Body of pancreas (tissue), 4 donors: ENCODE data around the gene CLSTN1.
A peak's percentile ranks its signal among the peaks of the same experiment; 100 is the strongest.

ENCODE experiments used
- POLR2A ChIP-seq, 3 donors: fragments of 450-650 bp; IDR thresholded peaks; one replicate each; pipeline ENCODE4 v1.6.1; 2016; ENCODE audit warnings: antibody characterized with exemption in 3 of 3, mild to moderate bottlenecking in 2 of 3
- TF ChIP-seq, protein P1 (sequence below), 7 experiments: fragments of 450-650 bp in 4 of 7; fragments of 200-600 bp in 3 of 7; sonication (generic) in 3 of 7; IDR thresholded peaks; one replicate each; pipeline ENCODE4 v1.5.1; 2016 to 2019; ENCODE audit warnings: antibody characterized with exemption in 7 of 7

DNA sequence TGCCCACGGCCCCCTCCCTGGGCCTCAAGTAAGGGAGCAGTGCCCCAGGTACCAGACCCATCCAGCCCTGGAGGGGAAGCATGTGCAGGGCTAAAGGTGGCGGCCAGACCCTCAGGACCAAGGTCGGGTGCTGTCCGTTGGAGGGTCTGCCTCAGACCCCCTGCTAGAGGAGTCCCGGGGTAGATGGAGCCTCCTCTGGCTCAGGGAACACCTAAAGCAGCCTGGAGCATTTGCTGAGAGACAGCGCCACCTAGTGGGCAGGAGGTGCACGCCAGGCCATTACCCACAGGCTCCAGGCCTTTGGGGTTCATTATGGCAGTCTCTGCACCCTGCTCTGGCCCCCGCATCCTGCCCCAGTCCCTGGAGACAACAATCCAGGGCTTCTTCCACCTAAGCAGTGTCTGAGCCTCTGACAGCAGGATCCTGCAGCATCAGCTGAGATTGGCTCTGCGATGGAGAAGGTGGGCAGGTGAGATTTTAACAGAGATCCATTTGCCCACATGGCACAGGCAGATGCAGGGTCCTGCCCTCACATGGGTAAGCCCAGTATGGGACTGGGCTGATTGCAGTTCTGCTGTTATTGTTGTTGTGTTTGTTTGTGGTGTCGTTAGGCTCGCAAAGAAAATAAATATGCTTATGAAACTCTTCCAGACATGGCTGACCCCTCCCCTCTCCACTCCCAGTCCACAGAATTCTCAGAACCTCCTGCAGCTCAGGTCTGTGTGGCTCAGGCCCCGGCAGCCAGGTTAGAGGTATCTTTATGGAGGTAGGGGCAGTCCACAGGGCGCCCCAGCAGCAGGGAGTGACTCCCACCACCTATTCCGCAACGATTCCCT, 43.9 kb upstream of the CLSTN1 start:
- TF ChIP-seq, protein P1, sequence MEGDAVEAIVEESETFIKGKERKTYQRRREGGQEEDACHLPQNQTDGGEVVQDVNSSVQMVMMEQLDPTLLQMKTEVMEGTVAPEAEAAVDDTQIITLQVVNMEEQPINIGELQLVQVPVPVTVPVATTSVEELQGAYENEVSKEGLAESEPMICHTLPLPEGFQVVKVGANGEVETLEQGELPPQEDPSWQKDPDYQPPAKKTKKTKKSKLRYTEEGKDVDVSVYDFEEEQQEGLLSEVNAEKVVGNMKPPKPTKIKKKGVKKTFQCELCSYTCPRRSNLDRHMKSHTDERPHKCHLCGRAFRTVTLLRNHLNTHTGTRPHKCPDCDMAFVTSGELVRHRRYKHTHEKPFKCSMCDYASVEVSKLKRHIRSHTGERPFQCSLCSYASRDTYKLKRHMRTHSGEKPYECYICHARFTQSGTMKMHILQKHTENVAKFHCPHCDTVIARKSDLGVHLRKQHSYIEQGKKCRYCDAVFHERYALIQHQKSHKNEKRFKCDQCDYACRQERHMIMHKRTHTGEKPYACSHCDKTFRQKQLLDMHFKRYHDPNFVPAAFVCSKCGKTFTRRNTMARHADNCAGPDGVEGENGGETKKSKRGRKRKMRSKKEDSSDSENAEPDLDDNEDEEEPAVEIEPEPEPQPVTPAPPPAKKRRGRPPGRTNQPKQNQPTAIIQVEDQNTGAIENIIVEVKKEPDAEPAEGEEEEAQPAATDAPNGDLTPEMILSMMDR (IDR thresholded peaks at IDR 0.05) = peak; percentile 84 to 97 (median 95)
- no peak for TF ChIP-seq POLR2A (IDR thresholded peaks at IDR 0.05)
